ENCODE data around the gene GAMT.

The GAMT gene

DNA sequence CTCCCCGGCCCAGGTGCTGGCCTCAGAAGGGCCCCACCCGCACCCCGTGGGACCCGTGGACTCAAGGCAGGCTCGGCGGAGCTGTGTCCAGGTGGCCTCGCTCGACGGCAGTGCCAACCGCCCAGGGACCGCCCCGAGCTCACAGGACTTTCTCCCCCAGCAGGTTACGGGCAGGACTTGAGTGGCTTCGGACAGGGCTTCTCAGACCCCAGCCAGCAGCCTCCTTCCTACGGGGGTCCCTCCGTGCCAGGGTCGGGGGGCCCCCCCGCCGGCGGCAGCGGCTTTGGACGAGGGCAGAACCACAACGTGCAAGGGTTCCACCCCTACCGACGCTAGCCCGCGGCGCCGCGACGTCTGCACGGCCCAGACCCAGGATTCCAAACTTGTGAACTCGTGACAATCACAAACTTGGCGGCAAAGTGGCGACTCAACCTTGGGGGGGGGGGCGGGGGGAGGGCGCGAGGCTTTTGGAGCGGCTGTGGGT is 33.3 kb upstream of the GAMT start:
- H3K4me3 ChIP-seq (ENCODE audit: low read length) = no peak overlapping the region
- no peak overlapping the region for H3K9ac ChIP-seq (ENCODE audit: low read length)
- H3K36me3 ChIP-seq (replicated peaks; ENCODE audit: insufficient read depth, low read length) = peaks cover 3% of the 10 kb centered on the region; the same call in 1 of the 2 replicates
- DNase-seq = no peak
- no peak overlapping the region for H2AFZ ChIP-seq (ENCODE audit: low read length)
- H3K4me1 ChIP-seq (ENCODE audit: low read length) = peaks cover 8% of the 10 kb centered on the region
- peaks cover 6% of the 10 kb centered on the region; the same call in 1 of the 2 replicates for H4K20me1 ChIP-seq (ENCODE audit: insufficient read depth, low read length)
- H3K27me3 ChIP-seq (replicated peaks; ENCODE audit: insufficient read depth, low read length) = no peaks in the 10 kb centered on the region
- no peak overlapping the region for H3K27ac ChIP-seq (ENCODE audit: low read length)
- TF ChIP-seq EZH2 (optimal IDR thresholded peaks at IDR 0.05; ENCODE audit: low read depth, low read length) (no peak), EZH2phosphoT487 (IDR thresholded peaks at IDR 0.05; ENCODE audit: low read length) (no peak), CTCF (IDR thresholded peaks at IDR 0.05; ENCODE audit: low read length) (no peak)
- peaks cover 45% of the 10 kb centered on the region for H3K79me2 ChIP-seq (ENCODE audit: low read length)
- no peaks in the 10 kb centered on the region for H3K9me3 ChIP-seq (replicated peaks; ENCODE audit: insufficient read depth, low read length)
- H3K4me2 ChIP-seq (ENCODE audit: low read depth, low read length) = no peak overlapping the region
- peaks cover 31% of the 10 kb centered on the region for H3F3A ChIP-seq (ENCODE audit: insufficient read depth, low read length)
- no peaks in the 10 kb centered on the region for H3K9me2 ChIP-seq (replicated peaks; ENCODE audit: insufficient read depth, low read length)

DNA sequence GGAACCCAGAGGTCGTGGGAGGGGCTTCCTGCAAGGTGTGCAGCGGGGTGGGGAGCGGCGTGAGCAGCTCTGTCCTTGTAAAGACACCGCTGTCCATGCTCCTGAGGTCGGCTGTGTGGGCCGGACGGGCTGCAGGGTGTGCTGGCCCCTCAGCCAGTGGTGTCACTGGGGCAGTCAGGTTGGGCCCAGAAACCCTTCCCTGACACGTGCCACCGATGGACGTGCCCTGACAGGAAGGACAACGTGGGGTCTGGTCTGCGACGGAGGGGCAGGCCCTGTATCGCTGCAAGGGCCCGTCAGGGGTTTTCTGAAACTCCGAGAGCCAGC is 32.7 kb upstream of the GAMT start:
- Histone ChIP-seq H3K4me2 (ENCODE audit: low read depth, low read length) (no peak overlapping the region), H3K27me3 (replicated peaks; ENCODE audit: insufficient read depth, low read length) (no peaks in the 10 kb centered on the region), H3K4me1 (ENCODE audit: low read length) (peaks cover 5% of the 10 kb centered on the region; the same call in 1 of the 2 replicates), H3K9me3 (replicated peaks; ENCODE audit: insufficient read depth, low read length) (no peaks in the 10 kb centered on the region), H2AFZ (ENCODE audit: low read length) (no peak overlapping the region), H3K9me2 (replicated peaks; ENCODE audit: insufficient read depth, low read length) (no peaks in the 10 kb centered on the region), H4K20me1 (ENCODE audit: insufficient read depth, low read length) (no peaks in the 10 kb centered on the region), H3K9ac (ENCODE audit: low read length) (no peak overlapping the region), H3K4me3 (ENCODE audit: low read length) (no peak overlapping the region), H3K79me2 (ENCODE audit: low read length) (peaks cover 45% of the 10 kb centered on the region), H3F3A (ENCODE audit: insufficient read depth, low read length) (peaks cover 27% of the 10 kb centered on the region), H3K27ac (ENCODE audit: low read length) (no peak overlapping the region), H3K36me3 (replicated peaks; ENCODE audit: insufficient read depth, low read length) (peaks cover 3% of the 10 kb centered on the region; the same call in 1 of the 2 replicates)
- DNase-seq = no peak
- TF ChIP-seq EZH2 (optimal IDR thresholded peaks at IDR 0.05; ENCODE audit: low read depth, low read length) (no peak), EZH2phosphoT487 (IDR thresholded peaks at IDR 0.05; ENCODE audit: low read length) (no peak), CTCF (IDR thresholded peaks at IDR 0.05; ENCODE audit: low read length) (no peak)

GRCh38 chr19:1433119-1434039 is 32.0 kb upstream of the GAMT start:
- no peak overlapping the region for H3K9ac ChIP-seq (ENCODE audit: low read length)
- H3K9me2 ChIP-seq (replicated peaks; ENCODE audit: insufficient read depth, low read length) = no peaks in the 10 kb centered on the region
- TF ChIP-seq EZH2 (optimal IDR thresholded peaks at IDR 0.05; ENCODE audit: low read depth, low read length) = no peak
- no peak for TF ChIP-seq EZH2phosphoT487 (IDR thresholded peaks at IDR 0.05; ENCODE audit: low read length)
- TF ChIP-seq CTCF (IDR thresholded peaks at IDR 0.05; ENCODE audit: low read length) = no peak
- no peak for DNase-seq
- H3K4me1 ChIP-seq (ENCODE audit: low read length) = peaks cover 5% of the 10 kb centered on the region; the same call in 1 of the 2 replicates
- H2AFZ ChIP-seq (ENCODE audit: low read length) = no peak overlapping the region
- H3K4me2 ChIP-seq (ENCODE audit: low read depth, low read length) = no peak overlapping the region
- H4K20me1 ChIP-seq (ENCODE audit: insufficient read depth, low read length) = no peaks in the 10 kb centered on the region
- H3K79me2 ChIP-seq (ENCODE audit: low read length) = peaks cover 43% of the 10 kb centered on the region
- 0 out of 2 replicates have a peak, but pooled peaks cover 3% of the 10 kb centered on the region for H3K36me3 ChIP-seq (replicated peaks; ENCODE audit: insufficient read depth, low read length)
- H3K4me3 ChIP-seq (ENCODE audit: low read length) = no peak overlapping the region
- H3K9me3 ChIP-seq (replicated peaks; ENCODE audit: insufficient read depth, low read length) = no peaks in the 10 kb centered on the region
- H3K27ac ChIP-seq (ENCODE audit: low read length) = no peak overlapping the region
- H3K27me3 ChIP-seq (replicated peaks; ENCODE audit: insufficient read depth, low read length) = no peaks in the 10 kb centered on the region
- peaks cover 25% of the 10 kb centered on the region for H3F3A ChIP-seq (ENCODE audit: insufficient read depth, low read length)

Measured in MM.1S (cell line).